ENCODE results near the gene TTC34. TPM values are rescaled to one million over a fixed set of nuclear protein-coding genes. Genes with fewer than 3 reads are reported as not detected.

TTC34 gene
- total and polyA plus RNA-seq, 2 of the 4 experiments (the other 2 are of a cell fraction): under 0.01 to 0.09 TPM

DNA sequence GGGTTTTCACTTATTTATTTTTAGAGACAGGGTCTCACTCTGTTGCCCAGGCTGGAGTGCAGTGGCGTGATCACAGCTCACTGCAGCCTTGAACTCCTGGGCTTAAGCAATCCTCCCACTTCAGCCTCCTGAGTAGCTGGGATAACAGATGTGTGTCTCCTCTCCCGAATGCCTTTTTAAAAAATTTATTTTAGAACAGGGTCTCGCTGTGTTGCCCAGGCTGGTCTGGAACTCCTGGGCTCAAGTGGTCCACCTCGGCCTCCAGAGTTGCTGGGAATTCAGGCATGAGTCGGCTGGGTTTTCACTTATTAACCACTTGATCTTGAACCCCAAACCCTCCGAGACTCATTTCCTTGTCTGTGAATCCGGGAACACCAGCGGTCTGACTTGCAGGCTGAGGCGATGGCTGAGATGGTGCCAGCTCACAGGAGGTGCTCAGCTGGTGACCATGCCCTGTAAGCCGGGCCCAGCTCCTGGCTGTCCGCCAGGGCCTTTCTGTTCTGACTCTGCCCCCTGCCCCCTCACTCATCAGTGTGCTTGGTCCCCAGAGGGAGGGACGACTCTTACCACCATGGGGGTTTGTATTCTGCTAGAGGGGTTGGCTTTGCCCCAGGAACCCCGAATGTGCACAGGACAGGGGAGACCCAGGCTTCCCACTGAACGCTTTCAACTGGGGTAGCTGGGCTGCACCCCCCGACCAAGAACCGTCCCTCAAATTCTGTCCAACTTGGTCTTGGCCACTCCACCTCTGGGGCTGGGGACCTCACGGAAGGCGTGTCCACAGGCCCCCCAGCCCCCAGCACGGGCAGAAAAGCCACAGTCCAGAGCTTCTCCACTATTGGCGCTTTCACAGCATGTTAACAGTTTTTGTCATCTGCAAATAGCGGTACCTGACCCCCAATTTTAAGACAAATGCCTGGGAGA lies 191.2 kb downstream of the TTC34 start:
- in situ Hi-C loops (cut with MboI; ENCODE audit: low sequenced_read_pairs): no loop called here
- ATAC-seq (ENCODE audit: low read depth) (no peak), DNase-seq (no peak)
- Histone ChIP-seq H3K4me2 (ENCODE audit: low read depth, low read length) (no peak overlapping the region), H3K4ac (ENCODE audit: low read depth, low read length) (no peak overlapping the region), H3K9ac (ENCODE audit: low read depth, low read length) (no peak overlapping the region), H2BK20ac (ENCODE audit: low read depth, low read length) (no peak overlapping the region), H3K79me1 (ENCODE audit: low read depth in 1 of 2, low read length in 2 of 2) (no peaks in the 10 kb centered on the region), H4K8ac (ENCODE audit: low read depth in 2 of 2, low read length in 2 of 2) (no peak overlapping the region), H3K56ac (ENCODE audit: extremely low read depth, insufficient read depth, low read length) (no peak overlapping the region), H2AFZ (replicated peaks; ENCODE audit: low read length, poor library complexity) (no peak overlapping the region), H3K23ac (ENCODE audit: low read depth, low read length) (no peak overlapping the region), H3K4me3 (ENCODE audit: insufficient read depth, low read depth, low read length) (no peak overlapping the region), H2AK9ac (replicated peaks; ENCODE audit: low read depth, low read length, poor library complexity) (no peak overlapping the region), H2AK5ac (ENCODE audit: low read depth, low read length) (no peak overlapping the region), H3K27me3 (ENCODE audit: control insufficient read depth, insufficient read depth, low read length) (no peaks in the 10 kb centered on the region; the same call in 1 of the 2 replicates), H4K5ac (ENCODE audit: low read depth, low read length) (no peak overlapping the region), H2BK15ac (ENCODE audit: low read depth, low read length) (no peak overlapping the region), H2BK5ac (ENCODE audit: low read depth, low read length, poor library complexity, severe bottlenecking) (no peak overlapping the region), H3K9me3 (ENCODE audit: control insufficient read depth, insufficient read depth, low read length) (0 out of 2 replicates have a peak, but pooled peaks cover 1% of the 10 kb centered on the region), H3K9me1 (ENCODE audit: insufficient read depth, low read length) (no peaks in the 10 kb centered on the region), H3K36me3 (ENCODE audit: control insufficient read depth, insufficient read depth, low read length) (no peaks in the 10 kb centered on the region), H4K20me1 (ENCODE audit: insufficient read depth, low read length) (no peaks in the 10 kb centered on the region), H4K91ac (ENCODE audit: insufficient read depth, low read depth, low read length) (no peak overlapping the region), H3K4me1 (ENCODE audit: control insufficient read depth, insufficient read depth, low read length) (no peaks in the 10 kb centered on the region), H2BK120ac (ENCODE audit: low read depth, low read length) (no peak overlapping the region), H3K27ac (ENCODE audit: insufficient read depth, low read length) (no peak overlapping the region), H3K18ac (ENCODE audit: low read depth, low read length) (no peak overlapping the region), H3K14ac (replicated peaks; ENCODE audit: low read depth, low read length) (no peak overlapping the region)
- BruUV-seq (replicated peaks): no TSS peak
- dilution Hi-C loops (cut with HindIII; ENCODE audit: low sequenced_read_pairs, unreplicated experiment): no loop called here
- ChIA-PET CTCF (no interaction called here), POLR2A (ENCODE audit: unreplicated experiment) (no interaction called here)
- WGBS, 2 experiments (ENCODE audit: extremely low coverage in 2 of 2, insufficient read length in 1 of 2): 30% methylated on average over 8 of the region's 21 CpGs; no CpG with 5 or more reads in 1 of the 2 experiments
- intact Hi-C loops (cut with micrococcal nuclease): no loop called here
- TF ChIP-seq MAFK (IDR thresholded peaks at IDR 0.05; ENCODE audit: low read depth, low read length) (no peak), NFE2L2 (IDR thresholded peaks at IDR 0.05; ENCODE audit: low read depth, low read length) (no peak), SMC3 (IDR thresholded peaks at IDR 0.05; ENCODE audit: low read depth, low read length) (no peak), BHLHE40 (IDR thresholded peaks at IDR 0.05; ENCODE audit: low read depth, low read length) (no peak), MXI1 (IDR thresholded peaks at IDR 0.05; ENCODE audit: borderline replicate concordance, low read depth, low read length) (no peak), RAD21 (IDR thresholded peaks at IDR 0.05; ENCODE audit: low read length) (no peak), FOS (IDR thresholded peaks at IDR 0.05; ENCODE audit: low read depth, low read length) (no peak), POLR2A (IDR thresholded peaks at IDR 0.05; ENCODE audit: low read depth, low read length) (no peak)
- TF ChIP-seq, protein P1, sequence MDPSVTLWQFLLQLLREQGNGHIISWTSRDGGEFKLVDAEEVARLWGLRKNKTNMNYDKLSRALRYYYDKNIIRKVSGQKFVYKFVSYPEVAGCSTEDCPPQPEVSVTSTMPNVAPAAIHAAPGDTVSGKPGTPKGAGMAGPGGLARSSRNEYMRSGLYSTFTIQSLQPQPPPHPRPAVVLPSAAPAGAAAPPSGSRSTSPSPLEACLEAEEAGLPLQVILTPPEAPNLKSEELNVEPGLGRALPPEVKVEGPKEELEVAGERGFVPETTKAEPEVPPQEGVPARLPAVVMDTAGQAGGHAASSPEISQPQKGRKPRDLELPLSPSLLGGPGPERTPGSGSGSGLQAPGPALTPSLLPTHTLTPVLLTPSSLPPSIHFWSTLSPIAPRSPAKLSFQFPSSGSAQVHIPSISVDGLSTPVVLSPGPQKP (IDR thresholded peaks at IDR 0.05; ENCODE audit: borderline replicate concordance, low read depth, low read length): no peak
